Activated CD4-positive, CD25-positive, alpha-beta regulatory T cell treated with anti-CD3 and anti-CD28 coated beads, Interleukin-2, amount 50 U/mL, for 72 hours (primary cell): ENCODE data around the gene SCAPER.

ENCODE experiments used
- DNase-seq: peaks from one replicate; pipeline ENCODE4 v3.0.0; 2021

Gene SCAPER, protein sequence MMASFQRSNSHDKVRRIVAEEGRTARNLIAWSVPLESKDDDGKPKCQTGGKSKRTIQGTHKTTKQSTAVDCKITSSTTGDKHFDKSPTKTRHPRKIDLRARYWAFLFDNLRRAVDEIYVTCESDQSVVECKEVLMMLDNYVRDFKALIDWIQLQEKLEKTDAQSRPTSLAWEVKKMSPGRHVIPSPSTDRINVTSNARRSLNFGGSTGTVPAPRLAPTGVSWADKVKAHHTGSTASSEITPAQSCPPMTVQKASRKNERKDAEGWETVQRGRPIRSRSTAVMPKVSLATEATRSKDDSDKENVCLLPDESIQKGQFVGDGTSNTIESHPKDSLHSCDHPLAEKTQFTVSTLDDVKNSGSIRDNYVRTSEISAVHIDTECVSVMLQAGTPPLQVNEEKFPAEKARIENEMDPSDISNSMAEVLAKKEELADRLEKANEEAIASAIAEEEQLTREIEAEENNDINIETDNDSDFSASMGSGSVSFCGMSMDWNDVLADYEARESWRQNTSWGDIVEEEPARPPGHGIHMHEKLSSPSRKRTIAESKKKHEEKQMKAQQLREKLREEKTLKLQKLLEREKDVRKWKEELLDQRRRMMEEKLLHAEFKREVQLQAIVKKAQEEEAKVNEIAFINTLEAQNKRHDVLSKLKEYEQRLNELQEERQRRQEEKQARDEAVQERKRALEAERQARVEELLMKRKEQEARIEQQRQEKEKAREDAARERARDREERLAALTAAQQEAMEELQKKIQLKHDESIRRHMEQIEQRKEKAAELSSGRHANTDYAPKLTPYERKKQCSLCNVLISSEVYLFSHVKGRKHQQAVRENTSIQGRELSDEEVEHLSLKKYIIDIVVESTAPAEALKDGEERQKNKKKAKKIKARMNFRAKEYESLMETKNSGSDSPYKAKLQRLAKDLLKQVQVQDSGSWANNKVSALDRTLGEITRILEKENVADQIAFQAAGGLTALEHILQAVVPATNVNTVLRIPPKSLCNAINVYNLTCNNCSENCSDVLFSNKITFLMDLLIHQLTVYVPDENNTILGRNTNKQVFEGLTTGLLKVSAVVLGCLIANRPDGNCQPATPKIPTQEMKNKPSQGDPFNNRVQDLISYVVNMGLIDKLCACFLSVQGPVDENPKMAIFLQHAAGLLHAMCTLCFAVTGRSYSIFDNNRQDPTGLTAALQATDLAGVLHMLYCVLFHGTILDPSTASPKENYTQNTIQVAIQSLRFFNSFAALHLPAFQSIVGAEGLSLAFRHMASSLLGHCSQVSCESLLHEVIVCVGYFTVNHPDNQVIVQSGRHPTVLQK (N-terminal part only)

DNA sequence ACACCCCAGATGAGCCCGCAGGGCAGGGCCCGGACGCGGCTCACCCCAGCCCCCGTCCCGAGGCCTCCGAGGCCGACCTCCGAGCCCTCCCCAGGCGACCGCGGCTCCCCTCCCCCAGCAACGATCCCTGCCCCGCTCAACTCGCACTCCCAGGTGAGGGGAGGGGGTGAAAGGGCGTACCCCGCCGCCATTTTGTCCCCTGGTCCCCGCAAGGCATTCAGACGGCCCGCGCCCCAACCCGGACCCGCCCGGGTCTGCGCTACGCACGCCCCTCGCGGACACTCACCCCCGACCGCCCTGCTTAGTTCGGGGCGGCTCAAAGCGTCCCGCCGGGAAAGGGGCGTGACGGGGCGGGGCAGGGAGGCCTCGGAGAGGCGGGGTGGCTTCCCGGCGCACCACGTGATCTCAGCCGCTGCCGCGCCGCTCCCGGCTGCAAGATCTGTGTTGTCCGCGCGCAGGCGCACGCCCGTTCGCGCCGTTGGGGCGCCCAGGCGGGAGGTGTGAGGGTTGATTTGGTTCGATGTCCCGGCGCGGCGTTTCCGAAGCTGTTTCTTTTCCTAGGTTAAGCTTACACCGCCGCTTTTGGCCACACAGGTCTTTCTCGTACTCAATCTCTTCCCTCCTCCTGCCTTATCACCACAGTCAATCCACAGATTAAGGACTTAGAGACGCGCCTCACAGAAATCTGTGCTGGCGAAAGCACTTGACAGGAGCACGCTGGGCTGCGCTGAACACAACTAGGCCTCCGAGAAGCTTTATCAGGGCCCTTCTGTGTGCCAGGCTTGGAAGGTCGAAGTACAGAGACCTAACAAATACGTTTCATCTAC is at the start of gene SCAPER:
SCAPER (minus strand) TSS at position 328 of the 827 bp plus-strand sequence. CDS start 21,523 bp downstream, outside the sequence.
- DNase-seq, result peak; percentile 91

- DNase-seq, result no peak
These were observed 49.6 kb upstream of the SCAPER start for GRCh38 chr15:76954744-76955143.

DNA sequence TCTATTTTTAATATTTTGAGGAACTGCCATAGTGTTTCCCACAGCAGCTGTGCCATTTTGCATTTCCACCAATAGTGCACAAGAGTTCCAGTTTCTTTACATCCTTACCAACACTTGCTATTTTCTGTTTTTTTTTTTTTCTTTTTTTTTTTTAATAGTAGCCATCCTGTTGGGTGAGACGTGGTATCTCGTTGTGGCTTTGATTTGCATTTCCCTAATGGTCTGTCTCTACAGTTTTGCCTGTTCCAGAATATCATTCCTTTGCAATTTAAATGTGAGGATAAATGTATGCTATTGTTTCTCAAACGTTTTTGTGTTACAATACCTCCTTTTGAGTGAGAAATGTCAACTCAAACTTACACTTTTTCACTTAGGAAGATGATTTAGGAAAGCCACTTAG is 48.8 kb upstream of the SCAPER start:
- DNase-seq, result no peak

DNA sequence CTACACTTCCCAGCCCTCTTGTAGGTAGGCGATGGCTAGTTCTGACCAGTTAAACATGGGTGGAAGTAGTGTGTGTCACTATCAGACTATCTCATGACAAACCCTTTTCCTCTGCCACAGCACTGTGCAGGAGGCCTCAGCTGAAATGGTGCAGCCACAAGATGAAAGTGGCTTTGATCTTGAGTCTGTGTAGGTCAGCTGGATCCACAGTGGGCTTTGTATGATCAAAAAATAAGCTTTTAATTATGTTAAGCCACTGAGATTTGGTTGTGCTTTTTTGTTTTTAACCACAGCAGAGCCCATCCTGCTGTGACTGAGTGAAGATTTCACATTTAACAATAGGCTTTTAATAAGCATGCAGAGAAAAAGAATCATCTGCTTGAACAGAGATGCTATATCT is 46.1 kb upstream of the SCAPER start:
- DNase-seq, result no peak

DNA sequence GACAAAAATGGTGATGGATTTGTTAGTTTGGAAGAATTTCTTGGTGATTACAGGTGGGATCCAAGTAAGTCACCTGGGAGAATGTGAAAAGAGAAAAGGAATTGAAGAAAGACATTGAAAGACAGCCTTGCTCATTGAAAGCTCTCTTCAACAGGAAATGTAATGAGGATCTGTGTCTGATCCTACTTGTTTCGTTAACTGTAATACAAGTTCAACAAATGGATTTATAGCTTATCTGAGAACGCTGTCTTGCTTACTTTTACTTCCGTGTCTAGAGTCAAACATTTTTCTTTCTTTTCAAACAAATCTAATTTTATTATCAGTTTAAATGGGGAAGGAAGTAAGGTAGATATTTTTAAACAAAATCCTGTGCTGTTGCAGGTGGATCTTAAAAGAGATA is 42.3 kb upstream of the SCAPER start:
- DNase-seq, result no peak

- no peak for DNase-seq
These were observed 40.5 kb upstream of the SCAPER start for GRCh38 chr15:76945494-76946093.

- DNase-seq, result no peak
These were observed 37.2 kb upstream of the SCAPER start for GRCh38 chr15:76942331-76942730.

GRCh38 chr15:76941636-76942035 is 36.5 kb upstream of the SCAPER start:
- no peak for DNase-seq

- no peak for DNase-seq
These were observed 34.6 kb upstream of the SCAPER start for GRCh38 chr15:76939715-76940114.

DNA sequence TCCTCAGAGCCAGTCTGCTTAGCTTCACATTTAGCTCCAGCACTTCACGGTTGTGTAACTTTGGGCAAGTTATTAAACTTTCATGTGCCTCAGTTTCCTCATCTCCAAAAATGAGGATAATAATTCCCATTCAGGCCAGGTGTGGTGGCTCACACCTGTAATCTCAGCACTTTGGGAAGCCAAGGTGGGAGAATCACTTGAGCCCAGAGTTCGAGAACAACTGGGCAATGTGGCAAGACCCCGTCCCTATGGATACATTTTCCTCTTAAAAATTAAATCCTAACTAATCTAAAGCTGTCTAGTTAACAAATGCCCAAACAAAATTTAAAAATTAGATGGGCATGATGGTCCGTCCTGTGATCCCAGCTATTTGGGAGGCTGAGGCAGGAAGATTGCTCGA is 33.6 kb upstream of the SCAPER start:
- no peak for DNase-seq

- no peak for DNase-seq
These were observed 31.5 kb upstream of the SCAPER start for GRCh38 chr15:76936671-76937070.

- no peak for DNase-seq
These were observed 30.5 kb upstream of the SCAPER start for GRCh38 chr15:76935620-76936019.

DNA sequence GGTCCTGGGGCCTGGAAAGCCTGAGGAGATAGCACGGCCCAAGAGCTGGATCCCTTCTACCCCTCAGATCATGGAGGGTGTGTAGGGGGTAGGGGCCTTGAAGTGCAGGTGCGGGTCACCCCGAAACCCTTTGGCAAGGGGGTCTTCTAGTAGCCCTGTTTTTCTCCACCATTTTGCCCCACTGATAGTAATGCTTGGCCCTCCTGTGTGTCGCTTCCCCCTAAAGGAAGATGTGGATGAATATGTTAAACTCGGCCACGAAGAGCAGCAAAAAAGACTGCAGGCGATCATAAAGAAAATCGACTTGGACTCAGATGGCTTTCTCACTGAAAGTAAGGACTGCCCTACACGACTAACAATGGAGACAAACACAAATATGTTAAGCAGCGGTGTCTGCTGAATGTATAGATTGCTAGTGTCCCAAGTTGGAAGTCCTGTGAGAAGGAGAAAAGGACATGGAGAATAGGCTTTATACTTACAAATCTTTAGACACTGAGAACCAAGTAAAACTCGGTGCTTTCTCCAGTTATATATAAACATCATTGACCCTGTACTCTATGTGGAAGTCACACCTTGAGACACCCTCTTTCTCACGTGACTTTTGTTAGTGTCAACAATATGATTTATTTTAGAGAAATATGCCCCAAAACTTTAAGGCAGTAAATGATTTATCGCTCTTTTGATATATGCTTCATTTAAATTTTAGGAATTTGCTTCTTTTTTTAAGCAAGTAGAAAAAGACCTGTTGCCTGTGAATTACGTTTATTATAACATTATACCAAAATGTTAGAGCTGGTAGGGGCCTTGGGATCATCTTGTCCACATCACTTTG is 27.2 kb upstream of the SCAPER start:
- DNase-seq, result no peak

DNA sequence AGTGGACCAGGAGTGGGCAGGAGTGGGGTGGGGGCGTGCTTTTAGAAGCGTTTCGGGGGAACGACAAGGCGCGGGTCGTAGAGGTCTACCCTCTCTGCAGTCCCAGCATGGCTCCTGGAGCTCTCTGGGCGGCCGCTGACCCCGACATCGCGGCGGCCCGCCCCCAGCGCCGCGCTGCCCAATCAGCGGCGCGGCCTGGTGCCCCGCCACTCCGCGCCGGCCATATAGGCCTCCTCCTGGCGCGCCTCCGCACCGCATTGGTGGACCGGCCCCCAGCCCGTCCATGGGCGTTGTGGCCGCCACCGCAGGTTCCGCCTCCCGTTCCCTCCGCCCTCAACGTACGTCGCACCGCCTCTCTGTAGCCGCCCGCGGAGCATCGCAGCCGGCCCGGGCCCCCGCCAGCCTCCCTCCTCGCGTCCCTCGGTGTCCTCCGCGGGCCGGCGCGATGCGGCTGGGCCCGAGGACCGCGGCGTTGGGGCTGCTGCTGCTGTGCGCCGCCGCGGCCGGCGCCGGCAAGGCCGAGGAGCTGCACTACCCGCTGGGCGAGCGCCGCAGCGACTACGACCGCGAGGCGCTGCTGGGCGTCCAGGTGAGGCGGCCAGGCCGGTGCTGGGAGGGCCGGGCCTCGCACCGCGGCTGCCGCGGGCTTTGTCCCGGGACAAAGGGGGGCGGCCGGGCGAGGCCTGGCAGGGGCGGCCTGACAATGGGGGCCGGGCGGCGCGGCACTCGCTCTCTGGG is 26.4 kb upstream of the SCAPER start, which contains the start of gene RCN2:
RCN2 (plus strand) TSS at position 353 of the 738 bp plus-strand sequence; CDS start at position 446, 93 bp downstream.
- DNase-seq, result peak; percentile 95

GRCh38 chr15:76930831-76931396 is 25.8 kb upstream of the SCAPER start:
- DNase-seq, result no peak

GRCh38 chr15:76929011-76929760 is 24.0 kb upstream of the SCAPER start:
- no peak for DNase-seq

DNA sequence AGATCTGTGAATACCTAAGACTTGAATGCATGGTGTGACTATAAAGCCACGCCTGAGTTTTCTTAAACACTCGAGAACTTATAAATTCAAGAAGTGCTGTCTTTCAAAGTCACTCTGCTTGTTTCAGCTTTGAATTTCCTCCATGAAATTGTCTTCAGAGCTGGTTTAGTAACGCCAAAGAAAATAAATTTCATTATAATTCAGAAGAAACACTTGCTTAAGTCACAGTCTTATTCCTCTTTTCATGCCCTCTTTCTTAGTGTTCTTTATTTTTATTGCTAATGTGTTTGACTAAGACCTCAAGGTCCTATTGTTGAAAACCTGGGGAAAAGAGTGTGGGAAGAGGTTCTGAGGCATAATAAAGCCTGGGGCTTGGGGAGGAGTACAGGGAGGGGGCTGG is 23.1 kb upstream of the SCAPER start:
- no peak for DNase-seq

- DNase-seq, result no peak
These were observed 11.2 kb upstream of the SCAPER start for GRCh38 chr15:76916369-76916768.

DNA sequence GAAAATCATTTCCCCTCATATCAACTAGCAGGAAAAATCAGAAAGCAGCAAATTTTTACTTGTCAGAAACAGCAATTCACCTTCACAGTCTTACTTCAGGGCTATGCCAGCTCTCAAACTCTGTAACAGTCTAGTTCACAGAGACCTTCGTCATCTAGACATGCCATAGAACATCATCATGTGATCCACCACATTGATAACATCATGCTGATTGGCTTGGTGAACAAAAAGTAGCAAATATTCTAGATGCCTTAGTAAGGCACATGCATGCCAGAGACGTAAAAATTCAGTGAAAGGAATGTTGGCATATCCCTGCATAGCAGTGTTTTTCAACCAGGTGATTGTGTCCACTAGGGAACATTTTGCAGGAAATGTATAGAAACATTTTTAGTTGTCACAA is 8.6 kb upstream of the SCAPER start:
- no peak for DNase-seq
